HuH-7.5 (cell line): Measurements from ENCODE around the gene NDUFS6.
"Not testable (repeated sequence)": the region's sequence is repeated elsewhere in the genome, so short reads cannot be mapped to it uniquely, and the experiment has no call there.

Experiments
- DNase-seq: peaks from one replicate; pipeline ENCODE4 v3.0.0; 2011; ENCODE audit warnings: low spot score

Gene NDUFS6

DNA sequence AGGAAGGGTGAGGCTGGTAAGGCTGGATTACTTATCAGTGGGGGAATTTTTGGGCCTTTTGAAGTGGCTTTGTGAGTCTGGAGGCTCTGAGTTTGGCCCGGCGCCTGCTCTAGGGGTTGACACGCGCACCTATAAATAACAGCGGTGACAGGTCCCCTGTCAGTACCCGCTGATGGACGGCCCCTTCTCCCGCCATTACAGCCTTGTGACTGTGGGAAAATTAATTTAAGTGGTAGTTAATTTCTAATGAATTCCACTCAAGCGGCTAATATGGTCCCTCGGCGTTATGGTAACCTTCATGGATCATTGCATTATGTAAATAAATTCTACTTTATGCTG lies 18.0 kb upstream of the NDUFS6 start:
- no peak for DNase-seq

DNA sequence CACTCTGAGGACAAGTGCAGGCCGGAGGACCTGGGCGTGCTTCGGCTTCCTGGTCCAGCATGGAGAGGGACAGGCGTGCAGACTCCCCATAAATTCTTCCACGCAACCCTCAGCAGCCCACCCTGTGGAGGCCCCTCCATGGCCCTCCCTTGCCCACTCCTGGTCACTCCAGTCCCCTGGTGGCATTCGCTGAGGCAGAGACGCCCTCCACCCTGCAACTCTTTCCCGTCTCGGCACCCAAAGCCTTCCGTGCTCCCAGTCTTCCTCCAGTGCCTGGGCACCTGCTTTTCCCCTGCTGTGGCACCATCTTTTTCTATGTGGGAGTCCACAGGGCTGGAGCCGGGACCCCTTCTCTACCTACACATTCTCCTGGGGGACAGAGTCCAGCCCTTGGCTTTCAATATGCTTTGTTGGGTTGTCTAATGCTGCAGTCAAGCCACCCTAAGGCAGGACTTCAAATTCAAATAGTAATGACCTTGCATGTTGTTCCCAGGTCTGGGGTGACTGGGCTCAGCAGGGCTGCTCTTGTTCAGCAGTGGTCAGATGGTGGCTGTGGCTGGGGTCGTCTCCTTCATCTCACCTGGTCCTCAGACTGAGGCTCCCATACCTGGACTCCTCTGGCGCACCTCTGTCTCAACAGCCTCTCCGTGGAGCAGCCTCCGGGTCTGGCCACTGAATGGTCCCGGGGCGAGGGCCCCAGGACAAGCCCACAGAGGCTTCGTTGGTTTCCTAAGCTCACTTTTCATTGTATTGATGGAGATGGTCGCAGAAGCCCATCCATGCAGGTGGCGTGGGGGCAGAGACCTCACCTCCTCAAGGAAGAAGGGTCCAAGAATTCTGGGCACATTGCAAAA lies 16.8 kb upstream of the NDUFS6 start:
- no peak for DNase-seq

DNA sequence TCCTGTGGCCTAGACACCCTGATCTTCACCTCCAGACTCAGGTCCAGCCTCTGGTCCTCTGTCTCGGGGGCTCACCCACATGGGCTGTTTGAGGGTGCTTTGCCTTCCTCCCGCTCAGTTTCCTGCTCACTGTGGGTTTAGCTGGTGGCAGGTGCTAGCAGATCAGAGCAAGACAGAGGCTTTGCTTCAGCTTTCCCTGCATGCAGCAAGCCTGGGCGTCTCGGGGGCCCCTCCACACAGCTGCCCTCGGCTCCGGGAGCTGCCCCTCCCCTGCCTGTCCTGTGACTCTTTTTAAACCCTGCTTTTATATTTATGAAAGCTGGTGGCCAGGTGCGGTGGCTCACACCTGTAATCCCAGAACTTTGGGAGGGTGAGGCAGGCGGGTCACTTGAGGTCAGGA lies 16.1 kb upstream of the NDUFS6 start:
- no peak for DNase-seq

DNA sequence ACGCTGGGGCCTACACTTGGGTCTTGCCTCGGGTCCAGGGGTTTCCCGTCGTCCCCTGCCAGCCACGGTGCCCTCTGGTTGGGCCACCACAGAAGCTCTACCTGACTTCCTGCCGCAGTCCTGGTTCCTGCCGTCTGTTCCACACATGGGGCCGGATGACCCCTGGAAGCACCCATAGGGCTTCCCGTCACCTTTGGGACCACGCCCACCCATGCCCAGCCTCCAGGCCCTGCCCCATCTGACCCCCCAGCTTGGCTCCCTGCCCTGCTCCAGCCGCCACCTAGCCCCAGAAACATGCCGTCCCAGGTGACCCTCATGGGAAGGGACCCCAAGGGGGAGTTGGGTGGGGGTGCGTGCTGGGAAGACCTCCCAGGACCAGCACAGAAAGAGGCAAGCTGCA lies 15.2 kb upstream of the NDUFS6 start:
- DNase-seq: no peak

DNA sequence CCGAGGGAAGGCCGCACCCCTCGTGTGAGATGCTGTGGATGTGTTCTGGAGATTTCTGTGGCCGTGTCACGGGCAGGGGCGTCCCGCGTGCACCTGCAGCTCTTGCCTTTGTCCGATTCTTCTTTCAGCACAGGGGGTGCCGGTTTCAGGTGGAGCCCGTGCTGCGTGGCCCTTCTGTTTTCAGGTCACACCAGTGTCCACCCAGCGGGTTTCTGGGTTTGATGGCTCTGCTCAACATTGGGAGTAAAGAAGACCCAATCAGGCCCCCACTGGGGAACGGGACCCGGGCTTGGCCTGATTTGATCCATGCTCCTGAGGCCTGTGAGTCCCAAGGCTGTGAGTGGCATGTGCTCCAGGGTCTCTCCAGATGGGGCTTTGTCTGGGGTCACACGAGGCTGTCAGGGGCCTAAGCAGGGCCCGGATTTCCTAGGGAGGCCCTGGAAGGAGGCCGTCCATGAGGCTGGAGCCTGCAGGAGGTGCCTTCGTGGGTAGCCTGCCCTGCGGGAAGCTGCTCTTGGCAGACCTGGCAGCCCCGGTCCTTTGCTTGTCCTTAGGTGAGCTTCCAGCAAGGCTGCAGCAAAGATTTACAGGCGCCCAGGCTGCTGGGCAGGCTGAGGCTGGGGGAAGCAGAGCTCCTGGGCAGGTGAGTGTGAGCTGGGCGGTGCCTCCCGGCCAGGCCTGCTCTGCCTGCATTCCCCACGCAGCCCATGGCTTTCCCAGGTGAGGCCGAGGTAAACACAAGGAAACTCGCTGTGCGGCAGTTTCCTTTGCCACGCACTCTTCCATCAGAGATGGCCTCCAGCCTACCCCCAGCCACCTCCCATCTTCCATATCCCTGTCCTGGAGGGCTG lies 14.4 kb upstream of the NDUFS6 start:
- DNase-seq: no peak

DNA sequence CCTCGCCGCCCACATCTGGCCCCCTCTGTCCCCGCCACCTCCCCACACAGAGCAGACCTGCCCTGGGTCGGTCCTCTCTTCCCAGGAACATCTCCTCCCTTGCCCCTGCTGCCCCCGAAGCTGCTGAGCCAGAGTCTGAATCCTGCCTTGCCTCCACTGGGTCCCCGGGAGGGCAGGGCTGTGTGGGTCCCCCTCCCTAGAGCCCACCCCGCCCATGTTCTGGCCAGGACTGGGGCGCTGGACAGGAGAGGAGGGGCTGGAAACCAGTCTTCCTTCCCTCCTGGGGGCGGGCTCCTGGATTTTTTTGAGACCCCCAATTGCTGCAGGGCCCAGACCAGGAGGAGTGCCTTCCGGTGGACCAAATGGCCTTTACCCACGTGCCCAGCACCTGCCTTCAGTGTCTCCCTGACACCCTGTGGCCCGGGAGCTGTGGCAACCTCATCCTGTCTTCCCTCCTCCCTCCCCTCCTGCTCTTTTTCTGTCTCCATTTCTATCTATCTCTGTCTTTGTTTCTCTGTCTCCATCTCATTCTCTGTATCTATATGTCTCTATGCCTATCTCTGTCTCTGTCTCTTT lies 13.6 kb upstream of the NDUFS6 start:
- DNase-seq: no peak

DNA sequence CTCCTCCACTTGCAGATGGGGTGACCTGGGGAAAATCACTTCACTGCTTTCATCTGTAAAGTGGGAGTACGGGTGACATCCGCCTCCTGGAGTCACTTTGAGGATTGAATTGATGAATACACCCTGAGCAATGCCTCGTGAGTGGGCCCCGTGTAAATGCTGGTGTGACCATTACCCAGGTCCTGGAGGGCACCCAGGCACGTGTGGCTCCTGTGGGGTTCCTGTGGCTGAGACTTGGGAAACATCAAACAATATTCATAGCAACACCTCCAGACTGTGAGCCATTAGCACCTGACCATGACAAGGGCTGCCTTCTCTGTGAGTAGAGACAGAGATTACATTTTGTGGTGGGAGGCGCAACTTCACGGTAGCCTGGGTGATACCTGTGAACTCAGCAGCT lies 13.0 kb upstream of the NDUFS6 start:
- DNase-seq: no peak

DNA sequence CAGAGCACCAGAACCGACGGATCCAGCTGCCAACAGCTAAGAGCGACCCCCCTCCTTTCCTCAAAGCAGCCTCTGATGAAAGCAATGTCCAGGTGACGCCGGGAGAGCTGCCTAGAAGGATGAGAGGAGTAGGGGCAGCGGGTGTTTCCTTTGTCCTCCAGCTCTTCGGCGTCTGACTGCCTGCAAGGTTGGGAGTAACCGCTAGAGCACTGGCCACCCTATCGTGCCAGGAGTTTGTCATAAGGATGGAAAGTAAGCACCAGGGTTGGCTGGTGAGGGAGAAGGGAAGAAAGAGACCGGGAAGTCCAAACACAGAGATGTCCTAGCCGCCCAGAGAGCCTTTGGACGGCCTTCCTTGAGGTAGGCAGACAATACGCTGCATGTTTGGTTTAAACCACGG lies 12.4 kb upstream of the NDUFS6 start:
- no peak for DNase-seq

DNA sequence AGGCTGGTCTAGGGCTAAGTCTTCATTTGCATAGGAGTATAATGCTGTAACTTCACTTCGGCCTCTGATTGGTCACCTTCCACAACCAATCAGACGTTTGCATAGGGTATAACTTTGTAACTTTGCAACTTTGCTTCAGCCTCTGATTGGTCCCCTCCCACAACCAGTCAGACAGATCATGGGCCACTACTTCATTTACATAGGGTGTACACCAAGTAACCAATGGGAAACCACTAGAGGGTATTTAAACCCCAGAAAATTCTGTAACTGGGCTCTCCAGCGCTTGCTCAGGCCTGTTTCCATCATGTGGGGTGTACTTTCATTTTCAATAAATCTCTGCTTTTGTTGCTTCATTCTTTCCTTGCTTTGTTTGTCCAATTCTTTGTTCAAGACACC lies 11.8 kb upstream of the NDUFS6 start:
- not testable (repeated sequence) for DNase-seq

DNA sequence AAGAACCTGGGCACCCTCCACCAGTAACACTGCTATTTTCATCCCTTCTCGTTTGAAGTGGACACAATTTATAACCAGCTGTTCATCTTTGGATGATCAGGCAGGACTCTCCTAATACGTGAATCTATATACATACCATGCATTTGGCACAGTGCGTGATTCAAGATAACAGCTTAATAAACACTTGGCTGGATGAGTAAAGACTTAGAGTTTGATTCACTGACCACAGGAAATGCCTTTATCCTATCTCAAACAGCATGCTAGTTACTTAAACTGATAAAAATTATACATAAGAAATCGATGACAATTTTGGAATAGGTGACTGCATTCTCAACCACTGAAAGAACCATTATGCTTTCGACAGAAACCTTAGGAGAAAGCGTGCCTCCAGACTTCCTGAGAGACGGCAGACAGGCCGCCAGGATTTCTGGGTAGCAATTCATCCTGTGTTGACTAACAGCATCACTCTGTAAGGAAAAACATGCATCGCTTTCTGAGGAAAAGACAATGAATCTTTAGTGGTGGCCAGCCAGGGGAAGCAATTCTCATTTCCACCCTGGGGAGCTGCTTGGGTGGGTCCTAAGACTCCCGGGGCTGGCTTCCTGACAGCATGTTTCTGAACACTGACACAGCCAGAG lies 11.3 kb upstream of the NDUFS6 start:
- DNase-seq: no peak

DNA sequence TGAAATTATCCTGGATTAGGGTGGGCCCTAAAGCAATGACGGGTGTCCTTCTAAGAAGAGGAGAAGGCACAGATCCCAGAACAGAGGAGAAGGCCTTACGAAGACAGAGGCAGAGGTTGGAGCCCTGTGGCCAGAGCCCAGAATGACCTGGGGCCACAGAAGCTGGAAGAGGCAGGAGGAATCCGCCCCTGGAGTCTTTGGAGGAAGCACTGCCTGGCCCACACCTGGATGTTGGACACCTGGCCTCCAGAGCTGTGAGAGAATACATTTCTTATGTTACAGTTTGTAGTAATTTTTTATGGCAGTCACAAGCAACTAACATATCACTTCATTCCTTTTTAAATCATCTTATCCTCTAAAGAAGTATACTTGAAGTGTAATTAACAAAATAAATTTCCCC lies 10.0 kb upstream of the NDUFS6 start:
- no peak for DNase-seq

DNA sequence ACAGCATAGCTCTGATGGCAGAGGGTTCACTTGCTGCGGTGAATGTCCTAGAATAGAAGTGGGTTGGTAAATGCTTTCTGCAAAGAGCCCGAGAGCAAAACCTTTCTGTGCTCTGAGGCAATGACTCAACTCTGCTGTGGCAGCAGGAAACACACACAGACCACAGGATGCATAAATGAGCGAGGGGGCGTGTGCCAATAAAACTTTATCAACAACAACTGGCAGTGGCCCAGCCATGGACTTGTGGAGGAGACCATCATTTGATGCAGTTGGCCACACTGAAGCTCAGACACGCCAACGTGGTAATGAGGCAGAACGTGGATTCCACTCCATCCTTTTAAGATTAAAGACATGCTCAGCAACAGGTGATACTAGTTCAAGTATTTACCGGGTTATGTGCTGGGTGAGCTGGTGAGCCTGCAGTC lies 8.4 kb upstream of the NDUFS6 start:
- DNase-seq: no peak

DNA sequence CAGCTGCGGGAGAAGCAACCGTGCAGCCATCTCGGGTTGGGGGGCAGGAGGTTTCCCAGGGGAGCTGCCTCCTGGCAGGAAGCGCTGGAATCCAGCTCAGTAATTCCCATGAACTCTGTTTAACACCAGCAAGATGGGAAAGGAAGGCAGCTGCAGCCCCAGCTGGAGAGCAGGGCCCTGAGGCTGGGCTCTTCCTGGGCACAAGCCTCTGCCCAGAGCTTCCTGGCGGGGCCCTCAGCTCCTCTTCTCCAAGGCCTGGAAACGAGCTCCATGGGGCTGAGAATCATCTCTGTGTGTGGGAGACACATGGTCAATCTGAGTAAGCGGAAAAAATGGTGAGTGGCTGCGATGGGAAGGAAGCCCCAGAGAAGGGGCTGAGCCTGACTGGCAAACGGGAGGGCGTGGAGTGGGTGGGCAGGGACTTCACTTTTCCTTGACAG lies 7.9 kb upstream of the NDUFS6 start:
- no peak for DNase-seq

DNA sequence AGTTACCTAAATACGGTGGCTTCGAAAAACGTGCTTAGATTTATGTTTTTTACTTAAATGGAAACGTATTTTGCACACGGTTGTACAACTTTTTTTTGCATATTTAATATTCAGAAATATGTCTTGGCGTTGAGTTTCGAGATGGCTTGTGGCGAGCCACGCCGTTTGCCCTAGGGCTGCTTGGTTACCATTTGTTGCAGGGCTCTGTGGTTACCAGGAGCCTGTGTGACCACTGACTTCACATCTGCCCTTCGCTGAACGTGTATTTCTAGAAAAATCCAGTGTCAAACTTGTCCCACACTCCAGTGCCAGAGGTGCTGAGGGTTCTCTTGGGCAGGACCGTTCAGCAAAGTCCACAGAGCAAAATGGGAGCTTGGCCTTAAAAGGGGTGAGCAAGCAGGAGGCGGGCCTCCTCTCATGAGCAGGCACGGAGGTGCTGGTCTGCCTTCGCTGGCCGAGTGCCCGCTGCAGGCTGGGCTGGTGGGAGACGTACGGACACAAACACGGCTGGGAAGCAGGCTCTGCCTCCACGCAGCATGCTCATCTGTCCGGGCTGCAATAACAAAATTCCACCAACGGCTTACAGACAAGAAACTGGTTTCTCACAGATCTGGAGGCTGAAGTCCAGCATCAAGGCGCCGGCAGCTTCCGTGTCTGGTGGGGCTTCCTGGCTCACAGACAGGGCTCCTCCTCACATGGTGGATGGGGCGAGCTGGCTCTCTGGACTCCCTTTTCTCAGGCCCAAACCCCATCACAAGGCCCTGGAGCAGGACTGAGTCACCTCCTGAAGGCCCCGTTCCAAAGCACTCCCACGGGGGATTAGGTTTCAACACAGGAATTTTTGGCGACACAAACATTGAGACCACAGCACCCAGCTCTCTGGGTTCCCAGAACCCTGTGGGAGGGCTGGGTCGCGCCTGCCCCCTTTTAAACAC lies 7.0 kb upstream of the NDUFS6 start:
- no peak for DNase-seq

DNA sequence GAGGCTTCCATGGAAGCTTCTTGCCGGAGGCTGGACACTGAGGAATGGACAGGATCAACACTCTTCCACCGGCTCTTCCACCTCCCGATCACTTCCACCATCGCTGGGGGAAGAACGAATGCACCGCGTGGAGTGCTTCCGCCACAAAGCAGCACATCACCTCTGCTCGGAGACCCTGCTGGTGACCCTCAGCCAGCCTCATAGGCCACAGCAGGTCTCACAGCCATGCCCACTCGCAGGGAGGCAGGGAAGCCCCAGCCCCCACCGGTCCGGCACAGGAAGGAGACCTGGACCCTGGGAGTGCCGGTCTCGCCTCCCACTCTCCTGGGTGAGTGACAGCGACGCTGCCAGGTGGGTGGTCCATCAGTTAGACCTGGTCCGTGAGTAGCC lies 6.3 kb upstream of the NDUFS6 start:
- DNase-seq: no peak

DNA sequence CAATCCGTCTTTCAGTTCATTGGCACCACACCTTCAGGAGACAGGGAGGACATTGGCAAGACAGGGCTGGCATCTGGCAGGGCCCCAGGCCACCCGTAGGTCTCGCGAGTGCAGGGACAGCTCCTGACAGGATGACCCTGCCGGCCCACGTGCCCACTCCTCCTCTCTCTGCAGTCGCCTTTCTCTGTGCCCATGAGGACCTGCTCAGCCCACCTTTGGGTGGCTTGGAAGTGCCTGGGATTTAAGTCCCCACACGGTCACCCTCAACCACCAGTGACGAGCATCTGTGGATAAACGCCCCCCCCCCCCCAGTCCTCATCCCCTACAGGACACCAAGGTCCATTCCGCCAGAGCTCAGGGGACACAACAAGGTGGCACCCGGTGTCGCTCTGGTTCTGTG lies 5.7 kb upstream of the NDUFS6 start:
- DNase-seq: no peak

DNA sequence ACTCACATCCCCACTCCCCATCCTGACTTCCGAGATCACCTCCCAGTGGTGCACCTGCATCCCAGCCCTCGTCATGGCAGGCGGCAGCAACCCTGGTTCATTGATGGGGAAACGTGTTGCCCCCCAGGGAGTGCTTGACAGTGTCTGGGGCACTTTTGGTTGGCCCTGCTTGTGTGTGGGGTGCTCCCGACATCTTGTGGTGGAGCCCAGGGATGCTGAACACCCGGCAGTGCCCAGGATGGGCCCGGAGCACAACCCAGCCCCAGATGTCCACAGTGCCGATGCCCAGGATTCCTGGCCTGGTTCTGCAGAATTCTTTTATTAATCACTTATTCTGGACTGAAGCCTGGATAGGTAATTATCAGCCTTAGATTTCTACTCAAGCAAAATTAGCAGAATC lies 5.3 kb upstream of the NDUFS6 start:
- DNase-seq: no peak

DNA sequence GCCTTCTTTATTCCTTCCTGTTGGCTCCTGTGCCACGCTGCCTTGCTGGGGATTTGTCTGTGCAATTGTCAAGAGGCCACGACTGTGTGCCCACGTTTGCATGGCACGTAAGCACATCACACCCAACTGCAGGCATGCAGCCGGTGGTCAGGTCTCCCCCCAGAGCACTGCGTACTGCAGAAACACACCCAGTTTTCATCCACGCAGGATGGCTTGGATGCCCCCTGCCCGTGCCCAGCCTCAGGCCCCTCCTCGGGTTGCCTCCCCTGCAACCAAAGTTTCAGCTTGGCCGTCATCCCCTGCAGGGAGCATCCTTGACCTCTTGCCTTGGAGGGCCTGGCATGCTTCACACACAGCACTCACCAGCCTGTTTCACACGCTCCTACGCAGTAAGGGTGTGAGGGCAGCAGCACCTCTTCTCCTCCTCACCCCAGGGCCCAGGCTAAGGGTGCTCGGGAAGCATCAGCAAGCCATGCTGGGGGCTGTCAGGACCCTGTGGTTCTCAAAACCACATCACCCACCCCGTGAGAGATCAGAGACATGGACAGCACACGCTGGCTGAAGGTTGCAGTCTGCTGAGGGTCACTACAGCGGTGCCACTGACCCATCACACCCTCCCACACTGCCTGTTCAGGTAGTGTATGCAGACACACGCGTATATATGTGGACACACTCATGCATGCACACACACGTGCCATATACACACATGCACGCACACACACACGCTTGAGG lies 4.7 kb upstream of the NDUFS6 start:
- no peak for DNase-seq

DNA sequence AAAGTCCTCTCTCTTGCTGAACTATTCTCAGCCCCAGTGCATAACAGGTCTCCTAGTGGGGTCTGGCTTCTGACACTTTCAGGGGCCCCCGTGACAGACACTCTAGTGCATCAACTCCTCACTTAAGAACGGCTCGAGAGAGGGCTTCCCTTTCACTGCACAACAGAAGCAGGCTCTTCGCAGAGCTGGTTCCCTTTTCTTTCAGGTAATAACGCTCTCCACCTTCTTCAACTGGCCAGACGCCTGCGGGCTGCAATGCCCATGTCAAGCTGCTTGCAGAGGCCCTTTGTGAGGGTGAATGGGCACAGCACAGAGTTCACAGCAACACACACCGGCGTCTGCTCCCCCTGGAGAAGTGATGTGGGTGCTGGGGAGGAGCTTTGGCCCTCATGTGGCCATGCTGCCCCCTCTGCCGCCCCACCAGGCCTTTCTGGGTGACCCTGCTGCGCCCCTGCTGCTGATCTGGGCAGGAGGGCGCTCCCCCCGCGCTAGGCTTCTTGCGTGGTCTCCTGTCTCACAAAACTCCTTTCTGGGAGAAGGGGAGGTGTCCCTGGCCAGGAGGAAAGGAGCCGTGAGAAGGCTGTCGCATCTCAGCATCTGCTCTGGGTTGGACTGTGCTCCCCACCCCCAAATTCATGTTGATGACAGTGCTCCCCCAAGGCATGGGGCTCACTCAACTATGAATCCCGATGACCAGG lies 4.0 kb upstream of the NDUFS6 start:
- DNase-seq: no peak

DNA sequence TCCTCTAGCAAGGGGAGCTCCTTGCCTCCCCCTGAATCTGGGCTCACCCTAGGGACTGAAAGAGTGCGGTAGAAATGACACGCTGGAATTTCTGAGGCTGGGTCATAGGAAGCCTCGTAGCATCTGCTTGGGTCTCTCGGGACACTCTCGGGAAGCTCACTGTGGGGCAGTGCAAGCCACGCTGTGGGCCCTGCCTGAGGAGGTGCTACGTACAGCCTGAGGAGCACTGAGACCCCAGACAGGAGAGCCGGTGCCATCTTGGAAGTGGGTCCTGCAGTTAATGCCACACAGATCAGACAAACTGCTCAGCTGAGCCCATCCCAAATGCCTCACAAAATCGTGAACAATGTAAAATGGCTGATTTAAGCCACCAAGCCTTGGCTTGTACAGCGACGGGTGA lies 3.4 kb upstream of the NDUFS6 start:
- DNase-seq: no peak
